ENCODE measurements around the gene P2RY8.

DNA sequence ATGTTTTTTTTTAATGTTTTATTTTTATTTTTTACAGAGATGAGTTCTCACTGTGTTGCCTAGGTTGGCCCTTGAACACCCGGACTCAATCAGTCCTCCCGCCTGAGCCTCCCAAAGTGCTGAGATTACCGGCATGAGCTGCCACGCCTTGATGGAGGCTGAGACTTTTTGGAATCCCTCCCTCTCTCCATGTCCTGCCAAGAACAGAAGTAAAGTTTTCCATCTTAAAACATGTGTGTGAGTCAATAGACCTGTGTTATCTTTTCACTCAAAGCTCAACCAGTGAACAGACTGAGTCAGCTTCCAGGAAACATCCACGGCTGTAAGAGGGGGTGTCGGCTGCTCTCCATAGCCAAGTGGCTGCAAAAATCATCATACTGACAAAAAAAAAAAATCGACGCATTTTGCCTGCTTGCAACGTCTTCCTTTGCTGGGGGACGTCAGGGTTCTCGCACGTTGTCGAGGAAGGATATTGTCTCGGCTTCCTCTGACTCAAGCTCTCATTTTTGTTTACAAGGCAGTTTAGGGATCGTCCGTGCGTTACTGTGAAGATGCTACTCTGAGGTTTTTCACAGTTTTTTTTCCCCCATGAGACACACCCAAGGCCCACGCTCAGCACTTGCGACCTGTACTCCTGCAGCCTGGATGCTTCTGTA lies 74.3 kb downstream of the P2RY8 start:
- TF ChIP-seq, protein P1, sequence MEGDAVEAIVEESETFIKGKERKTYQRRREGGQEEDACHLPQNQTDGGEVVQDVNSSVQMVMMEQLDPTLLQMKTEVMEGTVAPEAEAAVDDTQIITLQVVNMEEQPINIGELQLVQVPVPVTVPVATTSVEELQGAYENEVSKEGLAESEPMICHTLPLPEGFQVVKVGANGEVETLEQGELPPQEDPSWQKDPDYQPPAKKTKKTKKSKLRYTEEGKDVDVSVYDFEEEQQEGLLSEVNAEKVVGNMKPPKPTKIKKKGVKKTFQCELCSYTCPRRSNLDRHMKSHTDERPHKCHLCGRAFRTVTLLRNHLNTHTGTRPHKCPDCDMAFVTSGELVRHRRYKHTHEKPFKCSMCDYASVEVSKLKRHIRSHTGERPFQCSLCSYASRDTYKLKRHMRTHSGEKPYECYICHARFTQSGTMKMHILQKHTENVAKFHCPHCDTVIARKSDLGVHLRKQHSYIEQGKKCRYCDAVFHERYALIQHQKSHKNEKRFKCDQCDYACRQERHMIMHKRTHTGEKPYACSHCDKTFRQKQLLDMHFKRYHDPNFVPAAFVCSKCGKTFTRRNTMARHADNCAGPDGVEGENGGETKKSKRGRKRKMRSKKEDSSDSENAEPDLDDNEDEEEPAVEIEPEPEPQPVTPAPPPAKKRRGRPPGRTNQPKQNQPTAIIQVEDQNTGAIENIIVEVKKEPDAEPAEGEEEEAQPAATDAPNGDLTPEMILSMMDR (conservative IDR thresholded peaks at IDR 0.05; ENCODE audit: low read depth, low read length) = no peak
- no peak for TF ChIP-seq EZH2 (IDR thresholded peaks at IDR 0.05; ENCODE audit: borderline replicate concordance, low read depth, low read length, poor library complexity, severe bottlenecking)

Measured in A673 (cell line).